Spleen (tissue), 11 donors: ENCODE measurements around the gene FGA. TPM values are rescaled to one million over a fixed set of nuclear protein-coding genes. Genes with fewer than 3 reads are reported as not detected.

ENCODE experiments used
- DNase-seq: peaks from one replicate; pipeline ENCODE4 v3.0.0-alpha.2; 2020
- H3K27ac ChIP-seq, 8 donors: fragments of 200-600 bp; sonication (generic) in 7 of 8; 1 replicate in 4 of 8; 2 replicates in 4 of 8; pipeline versions ENCODE4 v1.5.0 to v1.8.0; 2016 to 2021; ENCODE audit warnings: inconsistent platforms in 4 of 8, mild to moderate bottlenecking in 4 of 8, moderate library complexity in 1 of 8
- H3K27me3 ChIP-seq, 7 donors: fragments of 200-600 bp; sonication (generic) in 6 of 7; replicated peaks in 1 of 7; 1 replicate in 4 of 7; 2 replicates in 3 of 7; pipeline versions ENCODE4 v1.5.0 to v1.8.0; 2016 to 2021; ENCODE audit warnings: inconsistent platforms in 3 of 7, mild to moderate bottlenecking in 1 of 7
- H3K36me3 ChIP-seq, 6 donors: fragments of 200-600 bp; sonication (generic) in 5 of 6; 1 replicate in 4 of 6; 2 replicates in 2 of 6; pipeline versions ENCODE4 v1.5.0 to v1.8.0; 2016 to 2021; ENCODE audit warnings: inconsistent platforms in 2 of 6
- H3K4me1 ChIP-seq, 6 donors: fragments of 200-600 bp; sonication (generic) in 5 of 6; 1 replicate in 3 of 6; 2 replicates in 3 of 6; pipeline versions ENCODE4 v1.5.0 to v1.8.0; 2016 to 2021; ENCODE audit warnings: inconsistent platforms in 3 of 6
- H3K4me3 ChIP-seq, 8 donors: fragments of 200-600 bp; sonication (generic) in 7 of 8; 1 replicate in 4 of 8; 2 replicates in 4 of 8; pipeline versions ENCODE4 v1.5.0 to v1.8.0; 2016 to 2021; ENCODE audit warnings: inconsistent platforms in 4 of 8, mild to moderate bottlenecking in 4 of 8, moderate library complexity in 2 of 8
- H3K9me3 ChIP-seq, 8 donors: fragments of 200-600 bp; sonication (generic) in 7 of 8; 1 replicate in 4 of 8; 2 replicates in 4 of 8; pipeline versions ENCODE4 v1.5.0 to v1.8.0; 2016 to 2021; ENCODE audit warnings: inconsistent platforms in 4 of 8
- POLR2A ChIP-seq, 3 donors: fragments of 450-650 bp; IDR thresholded peaks; one replicate each; pipeline ENCODE4 v1.5.1; 2017; ENCODE audit warnings: antibody characterized with exemption in 3 of 3, mild to moderate bottlenecking in 1 of 3
- POLR2AphosphoS5 ChIP-seq, 3 donors: sonication (generic); formaldehyde crosslinking; IDR thresholded peaks; one replicate each; pipeline ENCODE4 v1.5.1; 2017; ENCODE audit warnings: antibody characterized with exemption in 3 of 3
- whole genome bisulfite sequencing, 5 donors: extraction: QIAGEN DNeasy Blood & Tissue Kit in 3 of 5; methylation state at CpG; one replicate each; pipeline versions ENCODE4 v1.1.5 to v1.1.7; 2013 to 2018; 5-methylcytosine and 5-hydroxymethylcytosine counted together
- intact Hi-C: fragments of 100-400 bp; cut with DNase I; formaldehyde crosslinking; loops from one replicate; pipeline ENCODE4 v1.15.0; 2023; ENCODE audit warnings: low total_unique reads
- polyA plus RNA-seq, 3 donors: library from polyadenylated mRNA; stranded (reverse); fragments of 200-250 nt; gene quantifications; one replicate each; pipeline ENCODE4 v1.2.1, GENCODE V29; 2013
- total RNA-seq, 7 donors: library from RNA; depleted of rRNA in 3 of 7; stranded (reverse); fragments of >200 nt in 3 of 7; fragmentation: NEBNext Ultra II Directional in 4 of 7; extraction: Animal tissue kit (Norgen Biotek cat#: 25700) in 4 of 7; gene quantifications; one replicate each; pipeline versions ENCODE4 v1.1.0 to v1.2.1, GENCODE V29; 2016 to 2021
- TF ChIP-seq, protein P1 (sequence below), 11 experiments: fragments of 200-600 bp in 7 of 11; fragments of 450-650 bp in 4 of 11; sonication (generic) in 4 of 11; IDR thresholded peaks in 8 of 11; conservative IDR thresholded peaks in 3 of 11; 1 replicate in 7 of 11; 2 replicates in 4 of 11; pipeline versions ENCODE4 v1.4.0 to v1.8.0; 2016 to 2021; ENCODE audit warnings: antibody characterized with exemption in 11 of 11, inconsistent platforms in 4 of 11, mild to moderate bottlenecking in 1 of 11
- donor health status: healthy with polysubstance abuse.
- donor health status: DM: no; HTN: no; CAD: no; lungs with moderate emphysema.
- donor health status: DM: no; HTN: no; CAD: no.
- donor health status: Bipolar disorder and iron deficiency.
- donor health status: healthy.
- donor health status: DM: no; HTN: no; CAD: no.
- donor health status: DM: yes; HTN: yes; CAD: no.

Gene FGA
- total and polyA plus RNA-seq, 10 donors, result 0.06 to 2.8 (median 0.11) TPM; not detected in 7

DNA sequence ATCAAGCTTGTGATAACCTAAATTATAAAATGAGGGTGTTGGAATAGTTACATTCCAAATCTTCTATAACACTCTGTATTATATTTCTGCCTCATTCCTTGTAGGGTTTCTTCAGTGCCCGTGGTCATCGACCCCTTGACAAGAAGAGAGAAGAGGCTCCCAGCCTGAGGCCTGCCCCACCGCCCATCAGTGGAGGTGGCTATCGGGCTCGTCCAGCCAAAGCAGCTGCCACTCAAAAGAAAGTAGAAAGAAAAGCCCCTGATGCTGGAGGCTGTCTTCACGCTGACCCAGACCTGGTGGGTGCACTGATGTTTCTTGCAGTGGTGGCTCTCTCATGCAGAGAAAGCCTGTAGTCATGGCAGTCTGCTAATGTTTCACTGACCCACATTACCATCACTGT is 24.8 kb downstream of the FGA start:
- intact Hi-C loops, result no loop called here
- TF ChIP-seq POLR2A (IDR thresholded peaks at IDR 0.05) (no peak), POLR2AphosphoS5 (IDR thresholded peaks at IDR 0.05) (no peak)
- TF ChIP-seq, protein P1, sequence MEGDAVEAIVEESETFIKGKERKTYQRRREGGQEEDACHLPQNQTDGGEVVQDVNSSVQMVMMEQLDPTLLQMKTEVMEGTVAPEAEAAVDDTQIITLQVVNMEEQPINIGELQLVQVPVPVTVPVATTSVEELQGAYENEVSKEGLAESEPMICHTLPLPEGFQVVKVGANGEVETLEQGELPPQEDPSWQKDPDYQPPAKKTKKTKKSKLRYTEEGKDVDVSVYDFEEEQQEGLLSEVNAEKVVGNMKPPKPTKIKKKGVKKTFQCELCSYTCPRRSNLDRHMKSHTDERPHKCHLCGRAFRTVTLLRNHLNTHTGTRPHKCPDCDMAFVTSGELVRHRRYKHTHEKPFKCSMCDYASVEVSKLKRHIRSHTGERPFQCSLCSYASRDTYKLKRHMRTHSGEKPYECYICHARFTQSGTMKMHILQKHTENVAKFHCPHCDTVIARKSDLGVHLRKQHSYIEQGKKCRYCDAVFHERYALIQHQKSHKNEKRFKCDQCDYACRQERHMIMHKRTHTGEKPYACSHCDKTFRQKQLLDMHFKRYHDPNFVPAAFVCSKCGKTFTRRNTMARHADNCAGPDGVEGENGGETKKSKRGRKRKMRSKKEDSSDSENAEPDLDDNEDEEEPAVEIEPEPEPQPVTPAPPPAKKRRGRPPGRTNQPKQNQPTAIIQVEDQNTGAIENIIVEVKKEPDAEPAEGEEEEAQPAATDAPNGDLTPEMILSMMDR (IDR thresholded peaks at IDR 0.05 in 8 of 11, conservative IDR thresholded peaks at IDR 0.05 in 3 of 11), result no peak
- no peaks in the 10 kb centered on the region for H3K27me3 ChIP-seq
- H3K9me3 ChIP-seq, result no peaks in the 10 kb centered on the region
- WGBS, 5 donors, result 85 to 94% (median 88%) methylated on average over 6 of the region's 6 CpGs
- no peak overlapping the region for H3K27ac ChIP-seq
- no peak for DNase-seq
- no peaks in the 10 kb centered on the region for H3K4me1 ChIP-seq
- H3K36me3 ChIP-seq, result no peaks in the 10 kb centered on the region
- H3K4me3 ChIP-seq, result no peak overlapping the region

DNA sequence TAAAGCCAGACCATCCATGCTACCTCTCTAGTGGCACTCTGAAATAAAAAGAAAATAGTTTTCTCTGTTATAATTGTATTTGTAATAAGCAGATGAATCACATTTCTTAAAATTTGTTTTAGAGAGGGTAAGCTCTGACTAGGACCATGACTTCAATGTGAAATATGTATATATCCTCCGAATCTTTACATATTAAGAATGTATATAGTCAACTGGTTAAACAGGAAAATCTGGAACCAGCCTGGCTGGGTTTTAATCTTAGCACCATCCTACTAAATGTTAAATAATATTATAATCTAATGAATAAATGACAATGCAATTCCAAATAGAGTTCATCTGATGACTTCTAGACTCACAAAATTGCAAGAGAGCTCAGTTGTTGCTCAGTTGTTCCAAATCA is 26.2 kb downstream of the FGA start:
- 87 to 98% (median 93%) methylated on average over 1 of the region's 1 CpG for WGBS, 5 donors
- H3K27ac ChIP-seq, result no peak overlapping the region
- intact Hi-C loops, result no loop called here
- no peaks in the 10 kb centered on the region for H3K36me3 ChIP-seq
- no peak overlapping the region for H3K4me3 ChIP-seq
- H3K9me3 ChIP-seq, result no peaks in the 10 kb centered on the region
- TF ChIP-seq POLR2AphosphoS5 (IDR thresholded peaks at IDR 0.05), result no peak
- TF ChIP-seq, protein P1 (IDR thresholded peaks at IDR 0.05 in 8 of 11, conservative IDR thresholded peaks at IDR 0.05 in 3 of 11), result no peak
- TF ChIP-seq POLR2A (IDR thresholded peaks at IDR 0.05), result no peak
- H3K27me3 ChIP-seq, result no peaks in the 10 kb centered on the region
- no peak for DNase-seq
- no peaks in the 10 kb centered on the region for H3K4me1 ChIP-seq

DNA sequence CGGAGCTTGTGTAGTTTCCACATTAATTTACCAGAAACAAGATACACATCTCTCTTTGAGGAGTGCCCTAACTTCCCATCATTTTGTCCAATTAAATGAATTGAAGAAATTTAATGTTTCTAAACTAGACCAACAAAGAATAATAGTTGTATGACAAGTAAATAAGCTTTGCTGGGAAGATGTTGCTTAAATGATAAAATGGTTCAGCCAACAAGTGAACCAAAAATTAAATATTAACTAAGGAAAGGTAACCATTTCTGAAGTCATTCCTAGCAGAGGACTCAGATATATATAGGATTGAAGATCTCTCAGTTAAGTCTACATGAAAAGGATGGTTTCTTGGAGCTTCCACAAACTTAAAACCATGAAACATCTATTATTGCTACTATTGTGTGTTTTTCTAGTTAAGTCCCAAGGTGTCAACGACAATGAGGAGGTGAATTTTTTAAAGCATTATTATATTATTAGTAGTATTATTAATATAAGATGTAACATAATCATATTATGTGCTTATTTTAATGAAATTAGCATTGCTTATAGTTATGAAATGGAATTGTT is 27.8 kb downstream of the FGA start, which contains the start of gene FGB:
TSS of gene FGB (plus strand) at position 315 of the 558 bp plus-strand sequence. CDS start at position 323, 8 bp downstream.
- Histone ChIP-seq H3K9me3 (no peaks in the 10 kb centered on the region), H3K36me3 (no peaks in the 10 kb centered on the region), H3K27me3 (no peaks in the 10 kb centered on the region), H3K4me1 (no peaks in the 10 kb centered on the region), H3K27ac (no peak within 1 kb of the TSS), H3K4me3 (no peak within 1 kb of the TSS)
- 63 to 84% (median 80%) methylated on average over 2 of the region's 2 CpGs for WGBS, 5 donors
- intact Hi-C loops, result no loop called here
- DNase-seq, result no peak
- TF ChIP-seq POLR2A (IDR thresholded peaks at IDR 0.05), result no peak
- TF ChIP-seq, protein P1 (IDR thresholded peaks at IDR 0.05 in 8 of 11, conservative IDR thresholded peaks at IDR 0.05 in 3 of 11), result no peak
- TF ChIP-seq POLR2AphosphoS5 (IDR thresholded peaks at IDR 0.05), result no peak

DNA sequence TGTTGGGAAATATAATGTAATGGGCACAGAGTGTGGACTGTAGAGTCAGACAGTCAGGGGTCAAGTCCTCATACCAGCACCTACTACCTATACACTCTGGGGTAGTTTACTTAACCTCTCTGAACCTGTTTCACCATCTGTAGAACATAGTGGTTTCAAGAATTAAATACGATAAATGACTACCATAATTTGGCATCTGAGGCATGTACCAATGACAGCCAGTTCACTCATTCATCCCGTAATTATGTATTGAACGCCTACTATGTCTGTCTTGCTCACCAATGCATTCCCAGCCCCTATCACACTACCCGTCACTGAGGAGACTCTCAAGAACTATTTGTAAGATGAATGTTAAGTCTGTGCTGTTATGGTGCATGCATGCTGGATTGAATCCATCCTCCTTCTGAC is 29.7 kb downstream of the FGA start:
- DNase-seq, result no peak
- TF ChIP-seq POLR2AphosphoS5 (IDR thresholded peaks at IDR 0.05) (no peak), POLR2A (IDR thresholded peaks at IDR 0.05) (no peak)
- TF ChIP-seq, protein P1 (IDR thresholded peaks at IDR 0.05 in 8 of 11, conservative IDR thresholded peaks at IDR 0.05 in 3 of 11), result no peak
- Histone ChIP-seq H3K4me3 (no peak overlapping the region), H3K27ac (no peak overlapping the region), H3K9me3 (no peaks in the 10 kb centered on the region), H3K27me3 (no peaks in the 10 kb centered on the region), H3K4me1 (no peaks in the 10 kb centered on the region), H3K36me3 (no peaks in the 10 kb centered on the region)
- WGBS, 5 donors, result 86 to 92% (median 87%) methylated on average over 4 of the region's 4 CpGs
- intact Hi-C loops, result no loop called here
